ENCODE measurements around the gene ZPR1. TPM values are rescaled to one million over a fixed set of nuclear protein-coding genes. Genes with fewer than 3 reads are reported as not detected.
"Not testable (repeated sequence)": the region's sequence is repeated elsewhere in the genome, so short reads cannot be mapped to it uniquely, and the experiment has no call there.

The ZPR1 gene
- total RNA-seq, 1 donor from 2014 or later: 79.1 TPM

DNA sequence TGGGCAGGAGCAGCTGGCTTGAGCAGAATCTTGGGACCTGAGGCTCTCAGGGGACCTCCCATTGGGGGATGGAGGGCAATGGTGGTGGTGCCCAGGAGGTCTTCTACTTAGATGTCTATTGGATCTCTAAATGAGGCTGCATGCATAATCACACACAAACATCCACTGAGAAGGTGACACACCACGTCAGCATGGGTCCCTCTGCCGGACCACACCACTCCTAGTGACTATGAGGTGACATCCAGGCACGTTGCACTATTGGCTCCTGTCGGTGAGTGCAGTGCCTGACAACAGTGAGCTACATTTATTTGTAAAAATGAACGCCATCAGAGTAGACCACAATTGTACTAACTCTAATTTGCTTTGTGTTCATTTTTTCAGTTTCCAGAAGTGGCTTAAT lies 37.6 kb upstream of the ZPR1 start:
- no peak for DNase-seq (ENCODE audit: low spot score)

DNA sequence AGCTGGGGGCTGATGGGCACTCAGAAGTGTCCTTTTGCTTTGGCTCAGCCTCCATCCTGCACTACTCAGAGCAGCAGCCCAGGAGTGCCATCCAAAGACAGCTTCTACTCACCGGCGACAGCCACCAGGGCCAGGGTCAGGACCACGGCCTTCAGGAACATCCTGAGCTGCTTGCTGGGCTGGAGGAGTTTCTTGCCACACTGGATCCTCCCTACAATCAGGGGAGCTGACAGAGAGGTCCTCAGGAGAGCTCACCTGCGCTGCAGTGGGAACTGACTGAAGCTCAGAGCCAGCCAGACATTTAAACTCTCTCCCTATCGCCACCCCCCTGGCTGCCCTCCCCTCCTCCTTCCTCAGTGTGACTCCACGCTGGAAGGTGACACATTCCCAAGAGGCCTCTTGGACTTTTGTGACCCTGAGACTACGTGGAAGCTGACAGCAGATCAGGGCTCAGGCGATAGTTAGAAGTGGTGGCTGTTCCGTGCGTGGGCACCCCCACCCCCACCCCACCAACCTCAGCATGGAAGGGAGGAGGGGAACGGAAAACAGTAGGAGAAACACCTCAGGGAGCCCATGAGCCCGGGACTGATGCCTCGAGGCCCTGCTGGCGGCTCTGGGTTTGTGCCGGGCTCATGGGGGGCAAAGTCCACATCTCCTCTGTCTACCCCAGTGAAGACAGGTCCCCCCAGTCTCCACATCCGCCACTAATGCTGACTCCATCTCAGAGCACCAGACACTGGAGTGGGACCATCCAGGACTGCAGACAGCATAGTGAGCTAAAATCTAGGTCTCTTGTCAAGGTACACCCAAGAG lies 35.4 kb upstream of the ZPR1 start, which contains the start of gene APOA4:
Gene APOA4 (minus strand): TSS at position 274 of the 813 bp plus-strand sequence. CDS start 113 bp downstream, at position 161.
- no peak for DNase-seq (ENCODE audit: low spot score)

DNA sequence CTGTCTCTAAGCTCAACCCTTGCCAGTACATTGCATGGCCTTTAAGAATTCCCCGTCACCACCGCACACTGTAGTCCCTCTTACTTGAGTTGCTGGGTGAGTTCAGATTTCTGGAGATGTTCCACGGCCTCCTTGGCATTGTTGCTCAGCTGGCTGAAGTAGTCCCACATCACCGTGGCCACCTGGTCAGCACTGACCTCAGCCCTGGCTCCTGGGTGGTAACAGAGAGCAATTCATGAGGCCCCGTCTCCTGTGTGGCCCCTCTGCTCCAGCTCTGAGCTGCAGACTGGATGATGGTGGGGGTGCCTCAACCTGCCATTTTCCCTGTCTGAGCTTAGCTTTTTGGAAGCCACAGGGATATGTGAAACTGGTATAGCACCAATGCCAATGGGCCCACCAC lies 34.8 kb upstream of the ZPR1 start:
- DNase-seq (ENCODE audit: low spot score): peak; percentile 81

- DNase-seq (ENCODE audit: low spot score): no peak
These were observed 33.5 kb upstream of the ZPR1 start for GRCh38 chr11:116821050-116821918.

- no peak for DNase-seq (ENCODE audit: low spot score)
These were observed 31.2 kb upstream of the ZPR1 start for GRCh38 chr11:116819049-116819448.

- DNase-seq (ENCODE audit: low spot score): no peak
These were observed 26.7 kb upstream of the ZPR1 start for GRCh38 chr11:116814502-116814901.

- DNase-seq (ENCODE audit: low spot score): no peak
These were observed 26.1 kb upstream of the ZPR1 start for GRCh38 chr11:116813781-116814471.

- DNase-seq (ENCODE audit: low spot score): no peak
These were observed 25.3 kb upstream of the ZPR1 start for GRCh38 chr11:116813170-116813569.

GRCh38 chr11:116812109-116812508 lies 24.3 kb upstream of the ZPR1 start:
- no peak for DNase-seq (ENCODE audit: low spot score)

- no peak for DNase-seq (ENCODE audit: low spot score)
These were observed 23.4 kb upstream of the ZPR1 start for GRCh38 chr11:116811194-116811593.

DNA sequence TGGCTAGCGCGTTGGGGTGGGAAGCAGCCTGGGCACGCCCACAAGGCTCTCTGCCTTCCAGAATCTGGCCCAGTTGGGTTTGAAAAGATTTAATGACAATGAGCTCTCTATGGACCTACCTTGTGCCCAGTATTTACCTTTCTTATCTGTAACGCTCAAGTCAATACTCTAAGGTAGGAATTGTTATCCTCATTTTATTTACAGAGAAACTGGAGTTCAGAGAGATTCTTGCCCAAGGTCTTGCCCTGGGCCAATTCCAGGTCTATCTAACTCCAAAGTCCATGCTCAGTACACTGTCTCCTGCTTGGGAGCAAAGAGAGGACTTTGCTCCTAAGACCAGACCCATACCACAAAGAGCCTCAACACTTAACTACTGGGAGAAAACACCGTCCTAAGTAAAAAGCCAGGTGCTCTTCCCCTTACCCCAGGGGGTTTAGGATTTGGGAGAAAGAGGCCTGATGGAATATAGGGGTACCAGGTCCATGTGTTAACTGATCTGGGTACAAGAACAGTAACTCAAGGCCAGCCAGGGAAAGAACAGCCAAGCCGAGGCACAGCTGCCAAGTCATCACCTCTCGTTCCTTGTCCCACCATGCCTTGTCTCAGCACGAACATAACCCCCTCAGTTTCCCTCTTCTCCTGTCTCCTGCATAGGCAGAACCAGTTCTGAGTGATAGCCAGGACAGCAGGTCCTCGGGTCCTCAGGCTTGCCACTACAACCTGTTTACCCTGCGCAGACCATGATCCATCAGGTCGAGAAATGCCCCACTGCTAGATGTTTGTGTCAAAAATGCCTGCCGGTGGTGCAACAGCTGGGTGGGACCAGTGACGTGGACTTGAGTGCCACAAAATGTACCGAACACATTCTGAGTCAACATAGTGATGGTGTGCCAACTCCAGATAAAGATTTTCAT lies 20.7 kb upstream of the ZPR1 start:
- no peak for DNase-seq (ENCODE audit: low spot score)

DNA sequence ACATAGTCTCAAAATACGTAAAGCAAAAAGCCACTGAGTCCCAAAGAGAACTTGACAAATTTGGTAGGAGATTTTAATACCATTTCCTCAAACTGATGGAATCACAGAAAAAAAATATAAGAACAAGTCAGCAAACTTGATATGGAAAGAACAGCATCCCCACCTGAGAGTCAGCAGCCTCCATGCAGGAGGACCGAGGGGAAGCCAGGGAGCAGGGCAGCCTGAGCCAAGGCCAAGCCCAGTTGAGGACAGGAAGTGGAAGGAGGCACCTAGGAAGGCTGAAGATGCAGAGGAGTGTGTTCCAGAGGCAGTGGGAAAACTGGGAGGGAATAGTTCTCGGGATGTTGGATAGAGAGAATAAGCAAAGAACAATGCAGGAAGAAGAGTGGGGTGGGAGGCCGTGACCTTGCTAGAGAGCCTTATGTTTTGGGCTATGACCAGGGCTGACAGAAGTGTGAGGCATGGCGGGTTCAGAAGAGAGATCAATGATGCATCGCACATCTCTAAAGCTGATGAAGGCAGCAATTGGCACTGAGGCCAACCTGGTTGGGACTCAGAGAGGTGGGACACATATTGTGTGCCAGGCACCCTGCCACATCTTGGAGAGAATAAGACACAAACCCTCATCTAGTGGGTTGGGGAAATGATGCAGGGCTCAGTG lies 19.9 kb upstream of the ZPR1 start:
- no peak for DNase-seq (ENCODE audit: low spot score)

DNA sequence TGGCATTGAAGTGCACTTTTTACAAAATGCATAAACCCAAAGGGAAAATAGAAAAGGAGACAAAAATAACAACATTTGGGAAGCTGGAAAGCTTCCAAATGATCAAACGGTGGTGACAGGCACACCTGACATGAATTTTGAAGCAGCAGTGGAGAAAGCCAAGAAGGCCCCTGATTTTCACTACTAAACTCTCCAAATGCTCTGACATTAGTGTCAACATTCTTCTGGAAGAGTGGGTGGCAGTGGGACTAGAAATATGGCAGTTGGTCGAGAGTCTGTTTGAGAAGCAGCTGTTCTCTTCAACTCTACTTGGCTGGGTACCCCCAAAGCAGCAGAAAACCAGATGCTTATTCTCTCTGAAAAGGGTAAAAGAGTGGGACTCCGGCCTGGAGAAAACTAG lies 16.2 kb upstream of the ZPR1 start:
- DNase-seq (ENCODE audit: low spot score): no peak

DNA sequence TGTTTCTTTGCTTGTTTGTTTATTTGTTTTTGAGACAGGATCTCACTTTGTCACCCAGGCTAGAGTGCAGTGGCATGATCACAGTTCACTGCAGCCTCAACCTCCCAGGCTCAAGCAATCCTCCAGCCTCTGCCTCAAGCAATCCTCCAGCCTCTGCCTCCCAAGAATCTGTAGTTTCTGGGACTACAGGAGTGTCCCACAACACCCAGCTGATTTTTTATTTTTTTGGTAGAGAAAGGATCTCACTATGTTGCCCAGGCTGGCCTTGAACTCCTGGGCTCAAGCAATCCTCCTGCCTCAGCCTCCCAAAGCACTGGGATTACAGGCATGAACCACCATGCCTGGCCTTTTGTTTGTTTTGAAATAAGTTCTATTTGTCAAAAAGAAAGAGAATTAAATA lies 13.8 kb upstream of the ZPR1 start:
- not testable (repeated sequence) for DNase-seq (ENCODE audit: low spot score)

DNA sequence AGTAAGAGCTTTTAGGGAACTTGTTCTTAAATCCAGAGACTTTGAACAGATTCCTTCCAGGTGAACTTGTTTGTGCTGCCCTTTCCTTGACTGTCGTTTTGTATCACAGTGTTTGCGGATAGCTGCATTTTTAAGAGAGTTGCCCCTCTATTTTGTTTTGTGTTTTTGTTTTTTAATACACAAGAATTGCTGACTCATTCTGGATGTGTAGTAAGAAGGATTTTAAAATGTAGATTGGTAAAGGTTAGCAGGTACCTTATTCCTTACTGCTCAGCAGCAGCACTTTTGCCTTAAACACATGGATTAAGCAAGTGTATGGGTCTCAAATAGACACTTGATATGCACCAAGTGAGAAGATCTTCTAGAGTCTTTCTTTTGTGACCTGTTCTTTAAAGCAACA lies 12.8 kb upstream of the ZPR1 start:
- no peak for DNase-seq (ENCODE audit: low spot score)

GRCh38 chr11:116798368-116798767 lies 10.5 kb upstream of the ZPR1 start:
- no peak for DNase-seq (ENCODE audit: low spot score)

GRCh38 chr11:116797816-116798215 lies 10.0 kb upstream of the ZPR1 start:
- no peak for DNase-seq (ENCODE audit: low spot score)

GRCh38 chr11:116796548-116796947 lies 8.7 kb upstream of the ZPR1 start:
- no peak for DNase-seq (ENCODE audit: low spot score)

- peak; percentile 14 for DNase-seq (ENCODE audit: low spot score)
These were observed 7.0 kb upstream of the ZPR1 start for GRCh38 chr11:116794851-116795250.

DNA sequence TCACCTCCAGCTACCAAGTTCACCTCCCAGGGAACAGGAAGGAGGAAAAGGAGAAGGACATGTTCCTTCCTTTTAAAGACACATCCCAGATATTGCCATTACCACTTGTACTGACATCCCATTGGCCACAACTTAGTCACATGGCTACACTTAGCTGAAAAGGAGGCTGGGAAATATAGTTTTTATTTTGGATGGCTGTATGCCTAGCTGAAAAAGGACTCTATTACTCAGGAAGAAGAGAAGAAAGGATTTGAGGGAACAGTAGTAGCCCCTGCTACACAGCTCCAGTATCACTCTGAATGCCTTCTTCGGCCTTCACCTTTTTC lies 5.9 kb upstream of the ZPR1 start:
- no peak for DNase-seq (ENCODE audit: low spot score)

Measured in mesenteric fat pad (tissue), 1 donor.